Ishikawa (cell line): Measurements from ENCODE around the gene TEX261.

Experiments used
- CEBPB ChIP-seq: IDR thresholded peaks from 2 replicates; pipeline ENCODE4 v1.6.1; 2012
- CREB1 ChIP-seq: IDR thresholded peaks from 2 replicates; pipeline ENCODE4 v1.6.1; 2012; ENCODE audit warnings: low read depth
- EGR1 ChIP-seq: IDR thresholded peaks from 2 replicates; pipeline ENCODE4 v1.6.1; 2012
- EP300 ChIP-seq: IDR thresholded peaks from 2 replicates; pipeline ENCODE4 v1.6.1; 2012; ENCODE audit warnings: borderline replicate concordance
- FOXM1 ChIP-seq: IDR thresholded peaks from 2 replicates; pipeline ENCODE4 v1.6.1; 2012; ENCODE audit warnings: low read depth, borderline replicate concordance
- MAX ChIP-seq: IDR thresholded peaks from 2 replicates; pipeline ENCODE4 v1.6.1; 2012
- NFIC ChIP-seq: IDR thresholded peaks from 2 replicates; pipeline ENCODE4 v1.6.1; 2012
- RAD21 ChIP-seq: IDR thresholded peaks from 2 replicates; pipeline ENCODE4 v1.6.1; 2012; ENCODE audit warnings: low read depth
- REST ChIP-seq: IDR thresholded peaks from 2 replicates; pipeline ENCODE4 v1.6.1; 2012; ENCODE audit warnings: low read depth, mild to moderate bottlenecking
- TAF1 ChIP-seq: IDR thresholded peaks from 2 replicates; pipeline ENCODE4 v1.6.1; 2012; ENCODE audit warnings: low read depth, mild to moderate bottlenecking
- TCF12 ChIP-seq: IDR thresholded peaks from 2 replicates; pipeline ENCODE4 v1.6.1; 2012; ENCODE audit warnings: low read depth
- TEAD4 ChIP-seq: IDR thresholded peaks from 2 replicates; pipeline ENCODE4 v1.6.1; 2012
- USF1 ChIP-seq: IDR thresholded peaks from 2 replicates; pipeline ENCODE4 v1.6.1; 2012
- YY1 ChIP-seq: IDR thresholded peaks from 2 replicates; pipeline ENCODE4 v1.6.1; 2012; ENCODE audit warnings: low read depth
- ZBTB7A ChIP-seq: IDR thresholded peaks from 2 replicates; pipeline ENCODE4 v1.6.1; 2012; ENCODE audit warnings: low read depth

Gene TEX261

GRCh38 chr2:70975237-70975636, 19.4 kb downstream of the TEX261 start:
- TF ChIP-seq FOXM1 (no peak), TAF1 (no peak), CREB1 (no peak), USF1 (no peak), TCF12 (no peak), ZBTB7A (no peak), EGR1 (no peak), EP300 (no peak), MAX (no peak), NFIC (no peak), YY1 (no peak), REST (no peak)

- TF ChIP-seq CEBPB, result no peak
- TF ChIP-seq EGR1, result no peak
- no peak for TF ChIP-seq FOXM1
- no peak for TF ChIP-seq ZBTB7A
- no peak for TF ChIP-seq TAF1
- TF ChIP-seq CREB1, result no peak
- TF ChIP-seq EP300, result no peak
- no peak for TF ChIP-seq RAD21
- no peak for TF ChIP-seq REST
- TF ChIP-seq MAX, result no peak
- TF ChIP-seq TEAD4, result no peak
- no peak for TF ChIP-seq USF1
- TF ChIP-seq NFIC, result no peak
- TF ChIP-seq YY1, result no peak
Observed at GRCh38 chr2:70974592-70974991, 20.1 kb downstream of the TEX261 start.

GRCh38 chr2:70967189-70967588, 27.5 kb downstream of the TEX261 start:
- TF ChIP-seq TCF12, result no peak
- TF ChIP-seq USF1, result no peak
- TF ChIP-seq CREB1, result no peak
- no peak for TF ChIP-seq REST
- no peak for TF ChIP-seq RAD21
- TF ChIP-seq EP300, result no peak
- no peak for TF ChIP-seq MAX
- no peak for TF ChIP-seq NFIC
- no peak for TF ChIP-seq TEAD4
- TF ChIP-seq ZBTB7A, result no peak
- no peak for TF ChIP-seq TAF1
- TF ChIP-seq FOXM1, result no peak
- no peak for TF ChIP-seq CEBPB

- no peak for TF ChIP-seq MAX
Observed at GRCh38 chr2:70966681-70967080, 28.0 kb downstream of the TEX261 start.
